ENCODE data around the gene POR. TPM values are rescaled to one million over a fixed set of nuclear protein-coding genes. Genes with fewer than 3 reads are reported as not detected.

POR gene
- total RNA-seq, 1 donor, result 35.2 TPM

DNA sequence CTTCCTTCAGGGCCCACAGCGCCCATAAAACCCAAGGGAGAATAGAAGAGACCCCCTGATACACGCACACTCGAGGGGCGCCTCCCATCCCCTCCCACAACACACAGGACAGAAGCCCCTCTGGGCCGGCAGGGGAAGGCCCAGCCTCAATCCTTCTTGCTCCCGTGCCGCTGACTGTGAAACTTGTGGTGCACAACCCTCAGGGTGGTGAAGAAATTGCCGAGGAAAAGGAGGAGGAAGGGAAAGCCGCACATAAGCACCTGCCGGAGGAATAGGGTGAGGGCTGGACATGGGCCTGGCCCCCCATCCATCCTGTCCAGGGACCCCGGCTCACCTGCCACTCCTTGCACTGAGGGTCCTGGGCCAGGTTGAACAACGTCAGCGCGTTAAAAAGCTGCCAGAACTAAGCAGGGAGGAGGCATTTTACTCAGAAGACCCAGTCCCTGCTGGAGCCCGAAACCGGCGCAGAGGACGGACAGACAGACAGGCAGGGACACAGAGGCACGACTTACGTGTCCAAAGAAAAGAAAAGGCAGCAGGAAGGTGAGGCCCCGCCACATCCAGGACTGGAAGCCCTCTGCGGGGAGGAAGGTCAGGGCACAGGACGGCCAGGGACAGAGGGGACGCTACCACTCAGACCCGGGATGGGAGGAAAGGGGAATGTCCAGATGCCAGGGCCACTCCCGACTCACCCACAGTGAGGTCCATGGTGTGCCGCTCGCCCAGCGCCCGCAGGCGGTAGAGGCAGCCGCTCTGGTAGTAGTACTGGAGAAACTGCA is 72.3 kb downstream of the POR start:
- no peak overlapping the region for H3K4me3 ChIP-seq (ENCODE audit: low read depth, low read length)
- TF ChIP-seq, protein P1, sequence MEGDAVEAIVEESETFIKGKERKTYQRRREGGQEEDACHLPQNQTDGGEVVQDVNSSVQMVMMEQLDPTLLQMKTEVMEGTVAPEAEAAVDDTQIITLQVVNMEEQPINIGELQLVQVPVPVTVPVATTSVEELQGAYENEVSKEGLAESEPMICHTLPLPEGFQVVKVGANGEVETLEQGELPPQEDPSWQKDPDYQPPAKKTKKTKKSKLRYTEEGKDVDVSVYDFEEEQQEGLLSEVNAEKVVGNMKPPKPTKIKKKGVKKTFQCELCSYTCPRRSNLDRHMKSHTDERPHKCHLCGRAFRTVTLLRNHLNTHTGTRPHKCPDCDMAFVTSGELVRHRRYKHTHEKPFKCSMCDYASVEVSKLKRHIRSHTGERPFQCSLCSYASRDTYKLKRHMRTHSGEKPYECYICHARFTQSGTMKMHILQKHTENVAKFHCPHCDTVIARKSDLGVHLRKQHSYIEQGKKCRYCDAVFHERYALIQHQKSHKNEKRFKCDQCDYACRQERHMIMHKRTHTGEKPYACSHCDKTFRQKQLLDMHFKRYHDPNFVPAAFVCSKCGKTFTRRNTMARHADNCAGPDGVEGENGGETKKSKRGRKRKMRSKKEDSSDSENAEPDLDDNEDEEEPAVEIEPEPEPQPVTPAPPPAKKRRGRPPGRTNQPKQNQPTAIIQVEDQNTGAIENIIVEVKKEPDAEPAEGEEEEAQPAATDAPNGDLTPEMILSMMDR (IDR thresholded peaks at IDR 0.05; ENCODE audit: insufficient read depth, low read length), result no peak
- no peak for DNase-seq (ENCODE audit: low read depth)

GRCh38 chr7:75987805-75988567 is 73.0 kb downstream of the POR start:
- H3K4me3 ChIP-seq (ENCODE audit: low read depth, low read length), result no peak overlapping the region
- TF ChIP-seq, protein P1 (IDR thresholded peaks at IDR 0.05; ENCODE audit: insufficient read depth, low read length), result no peak
- DNase-seq (ENCODE audit: low read depth), result no peak

DNA sequence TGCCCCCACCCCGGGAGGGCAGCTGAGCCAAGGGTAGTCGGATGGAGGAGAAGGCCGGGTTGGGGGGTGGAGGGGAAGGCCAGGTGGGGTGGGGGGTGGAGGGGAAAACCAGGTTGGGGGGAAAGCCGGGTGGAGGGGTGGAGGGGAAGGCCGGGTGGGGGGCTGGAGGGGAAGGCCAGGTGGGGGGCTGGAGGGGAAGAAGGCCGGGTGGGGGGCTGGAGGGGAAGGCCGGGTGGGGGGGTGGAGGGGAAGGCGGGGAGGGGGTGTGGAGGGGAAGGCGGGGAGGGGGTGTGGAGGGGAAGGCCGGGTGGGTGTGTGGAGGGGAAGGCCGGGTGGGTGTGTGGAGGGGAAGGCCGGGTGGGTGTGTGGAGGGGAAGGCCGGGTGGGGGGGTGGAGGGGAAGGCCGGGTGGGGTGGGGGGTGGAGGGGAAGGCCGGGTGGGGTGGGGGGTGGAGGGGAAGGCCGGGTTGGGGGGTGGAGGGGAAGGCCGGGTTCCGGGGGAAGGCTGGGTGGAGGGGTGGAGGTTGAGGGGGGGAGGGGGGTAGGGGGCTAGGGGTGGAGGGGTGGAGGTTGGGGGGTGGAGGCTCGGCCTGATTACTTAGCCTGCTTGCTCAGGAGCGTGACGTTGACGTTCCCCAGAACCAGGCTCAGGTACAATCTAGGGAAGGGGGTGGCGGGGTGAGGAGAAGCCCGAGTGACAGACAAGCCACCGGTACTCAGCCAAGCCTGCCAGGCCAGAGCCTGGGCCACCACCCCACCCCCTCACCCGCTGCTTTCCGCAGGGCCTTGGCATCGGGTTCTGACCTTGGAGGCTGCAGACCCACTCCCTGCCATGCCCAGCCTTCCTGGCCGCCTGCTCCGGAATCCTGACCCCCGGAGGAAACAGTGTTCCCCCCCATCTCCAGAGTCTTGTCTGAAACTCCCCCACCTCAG is 73.9 kb downstream of the POR start:
- TF ChIP-seq, protein P1 (IDR thresholded peaks at IDR 0.05; ENCODE audit: insufficient read depth, low read length), result no peak
- no peak overlapping the region for H3K4me3 ChIP-seq (ENCODE audit: low read depth, low read length)
- no peak for DNase-seq (ENCODE audit: low read depth)

DNA sequence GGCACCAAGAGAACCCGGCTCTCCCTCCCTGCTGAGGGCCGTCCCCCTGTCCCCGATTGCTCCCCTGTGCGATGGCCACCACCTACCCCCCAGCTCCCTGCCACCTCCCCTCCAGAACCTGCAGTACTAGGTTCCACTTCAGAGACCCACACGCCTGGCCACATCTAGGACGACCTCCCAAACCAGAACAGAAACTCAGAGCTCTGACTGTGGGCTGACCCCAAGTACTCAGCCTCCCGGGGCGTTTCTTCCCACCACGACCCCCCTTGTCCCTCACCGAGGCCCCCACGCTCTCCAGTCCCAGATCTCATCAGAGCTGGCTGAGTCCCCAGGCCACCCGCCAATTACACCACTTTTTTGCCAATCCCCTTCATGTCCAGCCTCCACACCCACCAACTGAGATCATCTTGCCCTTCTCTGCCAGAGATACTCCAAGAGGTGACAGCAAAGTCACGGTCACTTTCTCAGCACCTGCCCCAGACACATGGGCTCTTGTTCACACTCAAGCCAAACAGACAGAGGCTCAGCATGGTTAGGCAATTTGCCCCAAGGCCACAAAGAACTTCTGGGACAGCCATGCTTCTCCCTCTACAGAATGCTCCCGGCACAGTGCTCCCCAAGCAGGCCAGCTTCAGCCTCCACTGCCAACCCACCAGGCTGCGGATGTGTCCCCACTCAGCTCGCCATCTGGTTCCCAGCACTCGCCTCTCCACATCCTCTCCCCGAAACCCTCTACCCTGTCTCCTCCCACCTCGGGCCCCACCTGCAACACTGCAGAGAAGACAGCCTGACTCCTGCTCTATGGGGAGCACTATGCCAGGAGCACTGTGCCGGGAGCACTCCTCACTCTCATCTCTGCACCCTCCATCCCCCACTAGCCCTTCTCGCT is 74.8 kb downstream of the POR start:
- TF ChIP-seq, protein P1 (IDR thresholded peaks at IDR 0.05; ENCODE audit: insufficient read depth, low read length), result no peak
- peak; percentile 20 for DNase-seq (ENCODE audit: low read depth)
- H3K4me3 ChIP-seq (ENCODE audit: low read depth, low read length), result no peak overlapping the region

- DNase-seq (ENCODE audit: low read depth), result no peak
- no peak overlapping the region for H3K4me3 ChIP-seq (ENCODE audit: low read depth, low read length)
- TF ChIP-seq, protein P1 (IDR thresholded peaks at IDR 0.05; ENCODE audit: insufficient read depth, low read length), result no peak
Observed at GRCh38 chr7:75991531-75992082, 76.7 kb downstream of the POR start.

Measured in fibroblast of the aortic adventitia (primary cell).